Fibroblast of peridontal ligament (primary cell): Measurements from ENCODE around the gene MYO3B.
"Not testable (repeated sequence)": the region's sequence is repeated elsewhere in the genome, so short reads cannot be mapped to it uniquely, and the experiment has no call there.

Experiments used
- DNase-seq: peaks from one replicate; pipeline ENCODE4 v3.0.0-alpha.2; 2010; ENCODE audit errors: extremely low read depth

The MYO3B gene

GRCh38 chr2:170428868-170429267 is 250.9 kb downstream of the MYO3B start:
- no peak for DNase-seq

- DNase-seq, result no peak
Measured at GRCh38 chr2:170432823-170433222, 254.9 kb downstream of the MYO3B start.

DNA sequence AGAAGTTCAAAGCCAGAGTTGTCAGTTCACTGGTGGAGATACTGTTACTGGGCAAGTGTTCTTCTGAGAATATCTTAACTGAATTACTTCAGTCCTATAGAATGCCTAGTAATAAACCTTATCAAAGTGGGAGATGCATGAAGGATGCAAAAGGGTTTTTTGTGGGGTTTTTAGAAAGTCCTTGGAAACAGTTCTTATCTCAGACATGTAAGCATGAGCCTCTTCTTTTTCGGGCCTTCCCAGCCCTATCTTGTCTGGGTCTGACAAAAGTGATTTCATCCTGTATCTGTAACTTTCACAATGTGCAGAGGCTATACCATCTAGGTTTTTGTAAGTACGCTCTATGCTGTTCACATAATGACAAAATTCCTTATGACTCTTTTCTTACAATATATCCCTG is 255.5 kb downstream of the MYO3B start:
- DNase-seq, result no peak

- not testable (repeated sequence) for DNase-seq
Measured at GRCh38 chr2:170434396-170434795, 256.4 kb downstream of the MYO3B start.

- DNase-seq, result no peak
Measured at GRCh38 chr2:170434900-170435621, 257.1 kb downstream of the MYO3B start.

- DNase-seq, result no peak
Measured at GRCh38 chr2:170436077-170436943, 258.4 kb downstream of the MYO3B start.

DNA sequence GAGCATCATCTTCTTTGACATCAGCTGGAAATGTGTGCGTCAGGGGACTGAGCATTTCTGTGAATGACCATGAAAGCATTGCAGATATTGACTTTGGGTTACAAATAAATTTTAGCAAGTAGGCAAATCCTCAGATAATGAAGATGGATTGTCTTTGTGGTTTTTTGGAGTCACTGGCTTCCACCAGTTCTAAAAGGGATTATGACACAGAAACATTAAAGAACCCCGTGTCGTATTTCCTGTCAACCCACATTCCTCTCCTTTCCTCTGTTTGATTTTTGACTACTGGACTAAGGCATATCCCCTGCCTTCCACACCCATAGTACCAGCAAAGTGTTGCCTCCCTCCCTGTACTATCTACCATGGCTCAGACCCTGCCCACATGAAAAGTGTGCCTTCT is 268.1 kb downstream of the MYO3B start:
- no peak for DNase-seq

DNA sequence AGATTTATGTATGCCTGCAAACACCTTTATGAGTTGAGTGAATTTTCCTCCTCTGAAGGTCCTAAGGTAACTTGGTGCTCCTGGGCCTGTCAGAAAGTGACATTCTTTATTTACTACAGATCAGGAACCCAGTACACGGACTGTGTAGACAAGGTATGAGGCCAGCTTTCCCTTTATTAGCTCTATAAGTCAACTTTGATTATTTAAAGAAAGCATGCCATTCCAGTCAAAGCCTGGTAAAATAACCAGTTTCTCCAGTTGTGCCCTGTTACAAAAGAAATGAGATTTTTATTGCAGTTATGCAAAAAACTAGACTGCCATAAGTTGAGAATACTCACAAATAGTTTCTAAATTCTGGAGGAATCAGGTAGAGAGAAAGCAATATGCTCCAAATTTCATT is 271.1 kb downstream of the MYO3B start:
- no peak for DNase-seq

DNA sequence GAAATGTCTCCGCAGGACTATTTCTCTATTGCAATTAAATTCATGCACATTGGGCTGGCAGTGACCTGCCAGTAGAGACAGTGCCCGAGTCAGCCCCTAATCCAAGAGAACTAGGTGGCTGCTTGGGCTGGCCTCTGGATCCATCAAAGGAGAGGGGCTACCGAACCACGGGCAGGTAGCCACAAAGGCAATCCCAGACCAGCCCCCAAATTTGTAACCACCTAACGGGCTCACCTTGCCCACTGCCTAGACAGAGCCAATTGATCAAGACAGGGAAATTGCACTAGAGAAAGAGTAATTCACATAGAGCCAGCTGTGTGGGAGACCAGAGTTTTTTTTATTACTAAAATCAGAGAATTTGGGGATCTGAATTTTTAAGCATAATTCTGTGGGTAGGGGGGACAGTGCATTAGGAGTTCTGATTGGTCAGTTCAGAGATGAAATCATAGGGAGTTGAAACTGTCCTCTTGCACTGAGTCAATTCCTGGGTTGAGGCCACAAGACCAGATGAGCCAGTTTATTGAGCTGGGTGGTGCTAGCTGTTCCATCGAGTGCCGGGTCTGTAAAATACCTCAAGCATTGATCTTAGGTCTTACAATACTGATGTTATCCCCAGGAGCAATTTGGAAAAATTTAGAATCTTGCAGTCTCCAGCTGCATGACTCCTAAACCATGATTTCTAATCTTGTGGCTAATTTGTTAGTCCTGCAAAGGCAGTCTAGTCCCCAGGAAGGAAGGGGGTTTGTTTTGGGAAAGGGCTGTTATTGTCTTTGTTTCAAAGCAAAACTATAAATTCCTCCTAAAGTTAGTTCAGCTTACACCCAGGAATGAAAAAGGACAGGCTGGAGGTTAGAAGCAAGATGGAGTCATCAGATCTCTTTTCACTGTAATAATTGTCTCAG is 276.8 kb downstream of the MYO3B start:
- no peak for DNase-seq

DNA sequence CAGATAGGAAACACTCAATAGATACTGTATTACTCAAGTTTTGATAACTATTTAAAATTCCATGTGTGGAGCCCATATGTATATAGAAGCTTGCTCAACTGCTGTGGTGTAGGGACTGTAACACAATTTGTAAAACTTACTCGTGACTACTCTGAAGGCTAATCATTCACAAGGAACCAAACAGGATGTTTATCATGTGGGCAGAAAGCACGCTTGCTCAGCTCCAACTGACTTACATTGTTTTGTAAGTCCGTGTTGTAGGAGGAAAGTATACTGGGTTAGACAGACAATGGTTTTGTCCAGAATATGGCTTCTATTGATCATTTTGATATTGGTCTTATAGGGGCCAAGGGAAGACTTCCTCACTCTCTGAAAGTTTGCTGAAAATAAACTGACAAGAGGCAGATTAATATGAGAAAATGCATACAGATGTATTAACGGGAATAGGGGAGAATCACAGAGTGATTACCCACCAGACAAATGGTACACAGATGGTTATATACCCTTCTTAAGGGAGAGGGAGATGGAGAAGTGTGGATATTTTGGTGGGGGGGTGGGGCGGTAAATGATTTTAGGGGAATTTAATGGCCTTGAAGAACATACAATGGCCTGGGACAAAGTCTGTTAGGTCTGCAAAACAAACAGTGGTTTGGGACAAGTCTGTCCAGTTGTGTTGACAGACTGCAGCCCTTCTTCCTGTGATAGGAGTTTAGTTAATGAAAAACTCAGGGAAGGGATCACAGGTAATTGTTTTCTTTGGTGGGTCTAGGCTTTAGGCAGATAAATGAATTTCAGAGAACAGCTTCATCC is 277.9 kb downstream of the MYO3B start:
- DNase-seq, result no peak

- no peak for DNase-seq
Measured at GRCh38 chr2:170456914-170457313, 279.0 kb downstream of the MYO3B start.

DNA sequence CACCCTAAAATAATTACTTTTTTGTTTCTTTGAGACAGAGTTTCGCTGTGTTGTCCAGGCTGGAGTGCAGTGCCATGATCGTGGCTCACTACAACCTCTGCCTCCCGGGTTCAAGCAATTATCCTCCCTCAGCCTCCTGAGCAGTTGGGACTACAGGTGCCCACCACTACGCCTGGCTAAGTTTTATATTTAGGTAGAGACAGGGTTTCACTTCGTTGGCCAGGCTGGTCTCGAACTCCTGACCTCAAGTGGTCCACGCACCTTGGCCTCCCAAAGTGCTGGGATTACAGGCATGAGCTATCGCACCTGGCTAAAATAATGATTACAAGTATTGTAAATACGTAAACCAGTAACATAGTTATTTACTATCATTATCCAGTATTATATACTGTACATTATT is 279.8 kb downstream of the MYO3B start:
- DNase-seq, result no peak

- no peak for DNase-seq
Measured at GRCh38 chr2:170461889-170462288, 283.9 kb downstream of the MYO3B start.

DNA sequence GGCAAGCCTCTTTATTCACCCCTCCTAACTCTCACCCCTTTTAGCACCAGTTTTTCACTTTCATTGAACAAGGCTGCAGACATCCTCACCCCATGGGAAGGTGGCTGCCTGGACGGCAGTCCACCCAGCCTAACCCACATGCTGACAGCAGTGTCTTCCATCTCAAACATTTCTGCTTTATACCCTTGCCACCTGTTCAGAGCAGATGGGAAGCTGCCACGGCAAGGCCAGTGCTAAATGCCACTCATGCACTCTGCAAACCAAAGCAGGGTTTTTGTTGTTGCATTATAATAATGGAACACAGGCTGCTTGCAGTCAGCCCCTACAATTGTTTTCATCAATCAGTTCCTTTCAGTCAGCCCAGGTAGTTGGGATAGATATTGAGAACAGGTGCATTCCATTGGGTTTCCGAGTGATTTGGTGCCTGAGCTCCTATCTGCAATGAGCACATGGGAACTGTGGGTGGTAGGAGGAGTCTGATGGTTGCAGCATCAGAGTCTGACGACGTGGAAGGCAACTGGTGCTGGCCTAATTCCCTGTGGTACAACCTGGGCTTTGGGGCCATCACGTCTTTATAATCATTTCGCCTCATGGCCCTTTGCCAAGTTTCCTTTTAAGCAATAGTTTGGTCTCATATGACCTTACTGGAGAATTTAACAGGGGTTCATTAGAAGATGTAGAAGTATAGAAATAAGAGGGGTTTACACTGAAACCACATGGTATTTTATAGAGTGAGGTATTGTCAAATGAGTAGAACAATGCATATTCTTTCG is 284.7 kb downstream of the MYO3B start:
- no peak for DNase-seq

- no peak for DNase-seq
Measured at GRCh38 chr2:170463206-170463537, 285.2 kb downstream of the MYO3B start.

GRCh38 chr2:170464268-170464667 is 286.3 kb downstream of the MYO3B start:
- no peak for DNase-seq

GRCh38 chr2:170465241-170465640 is 287.3 kb downstream of the MYO3B start:
- no peak for DNase-seq

- DNase-seq, result no peak
Measured at GRCh38 chr2:170466632-170467031, 288.7 kb downstream of the MYO3B start.

GRCh38 chr2:170467568-170468422 is 289.8 kb downstream of the MYO3B start:
- no peak for DNase-seq

- no peak for DNase-seq
Measured at GRCh38 chr2:170468557-170468956, 290.6 kb downstream of the MYO3B start.
